C4-2B (cell line): ENCODE results near the gene SCMH1.

Source experiments
- ZFX ChIP-seq: fragments of 450-650 bp; IDR thresholded peaks from 2 replicates; pipeline ENCODE4 v1.6.1; 2017
- TF ChIP-seq, protein P1 (sequence below): fragments of 450-650 bp; conservative IDR thresholded peaks from 2 replicates; pipeline ENCODE4 v1.5.1; 2017; ENCODE audit warnings: mild to moderate bottlenecking

DNA sequence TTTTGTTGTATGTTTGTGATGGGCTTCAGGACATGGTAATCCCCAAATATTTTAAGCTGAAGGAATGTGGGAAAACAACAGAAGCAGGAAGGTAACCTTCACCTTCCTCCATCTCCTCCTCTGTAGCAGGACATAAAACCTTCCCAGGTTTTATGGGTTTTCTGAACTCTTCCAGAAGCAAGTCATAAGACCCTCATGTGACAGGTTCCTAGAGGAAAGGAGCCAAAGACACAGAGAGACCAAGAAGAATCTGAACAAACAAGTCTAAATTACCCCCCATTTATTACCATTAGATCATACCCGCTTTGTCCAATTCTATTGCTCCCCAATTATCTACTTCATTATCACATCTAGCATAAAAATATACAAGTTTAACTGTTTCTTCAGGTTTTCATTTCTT lies 28.8 kb downstream of the SCMH1 start:
- TF ChIP-seq, protein P1, sequence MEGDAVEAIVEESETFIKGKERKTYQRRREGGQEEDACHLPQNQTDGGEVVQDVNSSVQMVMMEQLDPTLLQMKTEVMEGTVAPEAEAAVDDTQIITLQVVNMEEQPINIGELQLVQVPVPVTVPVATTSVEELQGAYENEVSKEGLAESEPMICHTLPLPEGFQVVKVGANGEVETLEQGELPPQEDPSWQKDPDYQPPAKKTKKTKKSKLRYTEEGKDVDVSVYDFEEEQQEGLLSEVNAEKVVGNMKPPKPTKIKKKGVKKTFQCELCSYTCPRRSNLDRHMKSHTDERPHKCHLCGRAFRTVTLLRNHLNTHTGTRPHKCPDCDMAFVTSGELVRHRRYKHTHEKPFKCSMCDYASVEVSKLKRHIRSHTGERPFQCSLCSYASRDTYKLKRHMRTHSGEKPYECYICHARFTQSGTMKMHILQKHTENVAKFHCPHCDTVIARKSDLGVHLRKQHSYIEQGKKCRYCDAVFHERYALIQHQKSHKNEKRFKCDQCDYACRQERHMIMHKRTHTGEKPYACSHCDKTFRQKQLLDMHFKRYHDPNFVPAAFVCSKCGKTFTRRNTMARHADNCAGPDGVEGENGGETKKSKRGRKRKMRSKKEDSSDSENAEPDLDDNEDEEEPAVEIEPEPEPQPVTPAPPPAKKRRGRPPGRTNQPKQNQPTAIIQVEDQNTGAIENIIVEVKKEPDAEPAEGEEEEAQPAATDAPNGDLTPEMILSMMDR, result no peak
- no peak for TF ChIP-seq ZFX
